NCI-H128 (cell line): ENCODE data around the gene PDE8A.
"Not testable (repeated sequence)": the region's sequence is repeated elsewhere in the genome, so short reads cannot be mapped to it uniquely, and the experiment has no call there.

Experiments
- DNase-seq: peaks from one replicate; lab custom pipeline; 2025; ENCODE audit not compliant: unreplicated experiment; lab: John Stamatoyannopoulos, UW

The PDE8A gene

DNA sequence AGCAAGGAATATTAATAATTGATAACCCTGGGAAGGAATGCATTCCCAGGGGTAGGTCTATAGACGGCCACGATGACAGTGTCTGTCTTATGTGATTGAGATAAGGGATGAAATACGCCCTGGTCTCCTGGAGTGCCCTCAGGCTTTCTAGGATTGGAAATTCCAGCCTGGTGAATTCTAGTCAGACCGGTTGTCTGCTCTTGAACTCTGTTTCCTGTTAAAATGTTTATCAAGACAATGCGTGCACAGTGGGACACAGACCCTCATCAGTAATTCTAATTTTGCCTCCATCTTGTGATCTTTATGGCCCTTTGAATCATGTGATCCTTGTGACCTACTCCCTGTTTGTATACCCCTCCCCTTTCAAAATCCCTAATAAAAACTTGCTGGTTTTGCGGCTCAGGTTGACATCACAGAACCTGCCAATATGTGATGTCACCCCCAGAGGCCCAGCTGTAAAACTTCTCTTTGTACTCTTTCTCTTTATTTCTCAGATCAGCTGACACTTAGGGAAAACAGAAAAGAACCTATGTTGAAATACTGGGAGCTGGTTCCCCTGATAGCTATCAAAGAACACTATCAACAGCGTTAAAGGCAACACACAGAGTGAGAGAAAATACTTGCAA is 183.3 kb downstream of the PDE8A start:
- DNase-seq, result no peak

DNA sequence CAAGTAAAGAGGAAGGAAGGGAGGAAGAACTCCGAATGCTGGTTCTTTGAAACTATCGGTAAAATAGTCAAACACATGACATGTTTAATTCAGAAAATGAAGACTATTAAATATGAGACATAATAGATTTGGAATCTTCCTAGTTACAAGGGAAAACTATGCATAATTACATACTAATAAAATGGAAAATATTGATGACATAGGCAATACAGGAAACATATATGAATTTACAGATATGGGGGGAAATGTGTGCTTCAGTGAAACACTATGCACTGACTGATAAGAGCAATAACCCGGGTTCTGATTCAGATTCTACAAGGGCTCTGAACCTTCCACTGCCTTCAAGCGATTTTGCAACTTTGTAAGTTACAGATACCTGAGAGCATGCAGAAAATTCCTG is 185.9 kb downstream of the PDE8A start:
- DNase-seq, result no peak

DNA sequence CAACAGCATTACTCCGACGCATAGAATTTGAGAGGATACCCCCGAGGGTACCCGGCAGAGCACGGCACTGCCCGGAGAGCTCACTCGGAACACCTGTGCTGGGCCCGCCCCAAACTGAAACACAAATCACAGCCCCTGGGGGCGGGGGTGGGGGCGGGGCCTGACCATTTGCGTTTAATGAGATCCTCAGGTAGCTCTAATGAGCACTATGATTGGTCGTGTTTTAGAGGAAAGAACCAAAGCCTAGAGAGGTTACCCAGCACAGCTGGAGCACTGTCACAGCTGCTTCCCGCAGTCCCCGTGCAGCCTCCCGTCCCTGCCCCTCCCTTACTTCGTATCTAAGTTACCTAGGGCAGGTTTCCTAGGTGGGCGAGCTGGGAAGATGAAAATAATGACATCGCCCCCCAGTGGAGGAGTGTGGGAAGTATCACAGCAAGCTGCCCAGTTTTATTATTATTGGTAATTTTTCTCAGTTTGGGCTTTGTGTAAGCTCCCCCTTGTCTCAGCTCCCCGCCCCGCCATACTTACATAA is 187.1 kb downstream of the PDE8A start:
- peak; percentile 11 for DNase-seq

DNA sequence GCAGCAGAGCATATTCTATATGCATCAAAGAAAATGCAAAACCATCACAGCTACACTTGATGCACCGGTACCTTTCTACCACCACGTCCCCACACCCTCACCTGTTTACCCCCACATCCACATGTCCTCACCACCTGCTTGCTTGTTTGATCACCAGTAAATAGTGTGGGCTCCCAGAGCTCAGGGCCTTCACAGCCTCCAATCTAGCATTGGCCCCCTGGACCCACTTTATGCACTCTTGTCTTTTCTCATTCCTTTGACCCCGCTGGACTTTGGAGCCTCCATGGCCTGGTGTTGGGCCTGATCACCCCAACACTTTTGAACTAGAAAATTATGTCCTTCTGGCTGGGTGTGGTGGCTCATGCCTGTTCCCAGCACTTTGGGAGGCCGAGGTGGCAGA is 190.1 kb downstream of the PDE8A start:
- no peak for DNase-seq

DNA sequence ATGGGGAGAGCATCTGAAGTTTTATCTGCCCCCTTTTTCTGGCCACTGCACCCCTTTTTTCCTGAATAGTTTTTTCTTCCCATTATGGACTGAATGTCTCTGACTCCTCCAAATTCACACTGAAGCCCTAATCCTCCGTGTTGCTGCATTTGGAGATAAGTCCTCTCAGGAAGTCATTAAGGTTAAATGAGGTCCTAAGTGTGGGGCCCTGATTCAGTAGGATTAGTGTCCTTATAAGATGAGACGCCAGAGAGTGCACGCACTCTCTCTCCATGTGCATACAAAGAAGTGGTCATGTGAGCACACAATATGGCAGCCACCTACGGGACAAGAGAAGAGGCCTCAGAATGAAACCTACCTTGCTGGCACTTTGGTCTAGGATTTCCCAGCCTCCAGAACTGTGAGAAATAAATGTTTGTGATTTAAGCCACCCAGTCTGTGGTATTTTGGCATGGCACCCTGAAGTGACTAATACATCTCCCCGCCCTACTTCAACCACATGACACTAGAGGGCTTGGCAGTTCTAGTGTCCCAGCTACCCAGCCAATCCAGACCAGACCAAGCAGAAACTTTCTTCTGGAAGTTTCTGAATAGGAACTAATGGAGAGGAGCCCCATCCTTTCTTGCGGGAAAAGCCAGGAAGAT is 191.3 kb downstream of the PDE8A start:
- DNase-seq, result no peak

DNA sequence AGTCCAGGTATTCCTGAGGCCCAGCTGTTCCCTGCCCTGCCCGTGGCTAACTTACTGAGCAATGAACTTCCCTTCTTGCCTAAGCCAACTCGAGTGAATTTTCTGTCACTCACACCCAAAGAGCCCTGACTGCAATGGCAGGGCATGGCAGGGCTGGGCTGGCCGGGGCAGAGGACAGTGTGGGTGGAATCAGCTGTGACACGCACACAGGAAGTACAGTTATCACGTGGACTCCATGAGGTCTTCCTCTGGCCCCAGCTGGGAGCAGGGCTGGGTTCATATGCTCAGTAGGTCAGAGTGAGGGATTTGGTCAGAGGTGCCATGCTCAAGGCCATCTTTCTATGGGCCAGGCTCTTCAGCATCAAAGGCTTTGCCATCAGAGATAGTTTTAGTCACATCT is 192.0 kb downstream of the PDE8A start:
- not testable (repeated sequence) for DNase-seq

DNA sequence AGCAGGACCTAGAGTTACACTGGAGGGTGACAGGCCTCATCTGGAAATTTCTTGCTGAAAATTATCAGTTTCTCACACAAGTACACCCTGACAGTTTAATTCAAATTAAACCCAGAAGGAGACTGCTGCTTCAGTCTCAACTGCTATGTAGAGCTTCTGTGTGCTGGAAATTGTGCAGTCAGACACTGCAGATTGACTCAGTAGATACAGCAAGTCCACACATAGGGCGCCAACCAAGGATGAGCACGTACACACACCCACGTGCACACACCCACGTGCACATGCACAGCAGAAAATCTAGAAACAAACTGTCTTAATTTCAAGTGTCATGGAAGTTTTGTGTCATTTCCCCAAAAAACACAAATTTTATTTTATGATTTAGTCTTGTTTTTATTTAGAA is 192.9 kb downstream of the PDE8A start:
- no peak for DNase-seq

DNA sequence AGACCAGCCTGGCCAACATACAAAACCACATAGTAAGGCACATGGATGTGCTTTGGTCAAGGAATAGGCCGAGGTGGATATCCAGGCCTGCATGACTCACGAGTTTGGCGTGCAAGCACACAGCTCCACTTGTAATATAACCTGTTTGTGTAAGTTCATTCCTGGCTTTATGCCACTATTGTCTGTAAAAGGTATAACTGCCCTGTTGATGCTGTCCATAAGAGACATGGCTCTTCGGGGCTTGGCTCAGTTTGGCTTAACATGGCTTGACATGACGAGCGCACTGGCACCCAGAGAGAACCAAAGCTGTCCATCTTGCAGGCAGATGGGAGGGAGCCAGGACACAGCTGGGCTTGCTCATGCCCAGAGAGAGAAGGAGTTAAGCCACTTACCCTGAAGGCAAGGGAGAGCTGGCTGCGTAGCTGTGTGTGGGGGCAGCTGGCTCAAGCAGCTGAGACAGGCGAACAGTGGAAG is 195.4 kb downstream of the PDE8A start:
- DNase-seq, result not testable (repeated sequence)

DNA sequence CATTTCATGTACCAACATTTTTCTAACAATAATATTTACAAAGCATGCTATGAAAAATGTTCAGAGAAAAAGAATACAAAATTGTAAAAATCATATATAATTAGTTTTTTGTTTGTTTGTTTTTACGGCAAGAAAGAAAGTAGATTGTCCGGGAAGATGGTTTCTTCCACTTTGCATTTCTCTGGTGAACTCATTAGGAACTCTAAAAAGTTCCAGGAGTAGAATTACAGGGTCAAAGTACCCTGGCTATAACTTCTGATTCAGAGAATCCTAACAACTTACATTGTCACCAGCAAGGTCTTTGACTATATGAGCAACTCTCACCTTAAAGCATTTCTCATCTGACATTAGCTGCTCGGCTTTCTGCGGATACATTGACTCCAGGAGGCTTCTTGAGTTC is 196.7 kb downstream of the PDE8A start:
- no peak for DNase-seq

DNA sequence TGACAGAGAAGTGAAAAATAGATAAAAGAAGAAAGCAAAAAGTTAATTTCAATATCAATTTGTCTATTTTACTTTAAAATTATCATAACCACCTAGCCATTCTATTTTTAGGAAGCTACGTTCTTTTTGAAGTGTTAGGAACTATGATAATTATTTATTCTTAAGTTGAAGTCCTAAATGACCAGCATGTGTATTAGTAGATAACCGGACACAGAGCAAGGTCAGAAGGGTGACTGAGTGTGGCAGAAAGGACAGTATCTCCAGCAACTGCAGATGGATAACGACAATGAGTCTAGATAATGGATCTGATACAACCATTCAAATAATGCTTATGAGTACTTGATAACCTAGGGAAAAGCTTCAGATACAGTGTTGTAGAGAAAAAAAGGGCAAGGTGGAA is 198.0 kb downstream of the PDE8A start:
- no peak for DNase-seq

DNA sequence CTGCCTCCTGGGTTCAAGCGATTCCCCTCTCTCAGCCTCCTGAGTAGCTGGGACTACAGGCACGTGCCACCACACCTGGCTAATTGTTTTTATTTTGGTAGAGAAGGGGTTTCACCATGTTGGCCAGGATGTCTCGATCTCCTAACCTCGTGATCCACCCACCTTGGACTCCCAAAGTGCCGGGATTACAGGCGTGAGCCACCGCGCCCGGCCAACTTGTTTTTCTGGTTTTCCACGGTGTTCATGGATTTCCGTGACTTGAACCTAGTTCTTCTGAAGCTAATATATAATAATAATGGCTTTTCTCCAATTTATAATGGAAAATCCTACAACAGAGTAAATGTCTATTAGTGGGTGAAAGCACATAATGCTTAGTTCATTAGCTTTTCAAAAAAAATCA is 203.7 kb downstream of the PDE8A start:
- not testable (repeated sequence) for DNase-seq

DNA sequence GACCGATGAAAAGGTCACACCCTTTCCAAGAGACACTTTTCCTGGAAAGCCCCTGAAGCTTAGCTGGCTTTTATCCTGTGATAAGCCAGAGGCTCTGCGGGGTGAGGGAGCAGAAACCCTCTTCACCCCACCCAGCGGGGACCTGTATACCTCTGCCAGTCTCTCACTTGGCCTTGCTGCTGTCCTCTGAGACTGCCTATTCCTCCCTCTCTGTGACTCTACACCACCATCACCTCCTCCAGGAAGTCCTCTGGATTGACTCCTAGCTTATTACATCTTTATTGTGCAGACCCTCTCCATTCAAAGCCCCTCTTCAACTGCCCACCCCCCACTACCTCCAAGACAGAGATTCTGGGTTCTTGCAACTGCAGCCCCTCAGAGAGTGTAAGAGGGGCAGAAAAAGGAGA is 206.5 kb downstream of the PDE8A start:
- not testable (repeated sequence) for DNase-seq
